ENCODE measurements around the gene CTU2. TPM values are rescaled to one million over a fixed set of nuclear protein-coding genes. Genes with fewer than 3 reads are reported as not detected.
"Not testable (repeated sequence)": the region's sequence is repeated elsewhere in the genome, so short reads cannot be mapped to it uniquely, and the experiment has no call there.

Gene CTU2
- total and polyA plus RNA-seq, 4 experiments from 2014 or later = 11.5 to 21.1 (median 17.0) TPM

GRCh38 chr16:88662843-88663606 lies 43.3 kb upstream of the CTU2 start, which contains the start of gene MVD:
TSS of gene MVD (minus strand) at chr16:88663091. CDS start at chr16:88663080, 11 bp downstream.
- ChIA-PET POLR2A (ENCODE audit: partially characterized antibody) (interaction anchor here (0.8 to 3.8 kb wide), 16 partner anchors 11 to 147 kb away, joined by 3 to 53 read pairs (median 4); partner anchors contain the start of genes CYBA and ZC3H18), CTCF (ENCODE audit: partially characterized antibody) (interaction anchor here (1.0 kb wide), 1 partner anchor 43 kb away, joined by 3 read pairs; no protein-coding TSS in a partner anchor)
- Mint-ChIP-seq H3K9me3 (peaks cover 0 to 2% (median 0%) of the 10 kb centered on the region in 8 donors), H3K27me3 (no peaks in the 10 kb centered on the region), H3K4me3 (peak within 1 kb of the TSS; percentile 91 to 95 (median 94)), H3K27ac (peak within 1 kb of the TSS; percentile 80 to 98 (median 97)), H3K4me1 (peaks cover 11 to 22% (median 15%) of the 10 kb centered on the region in 4 donors), H3K36me3 (peaks cover 0 to 8% of the 10 kb centered on the region in 2 donors)
- Histone ChIP-seq H3K27ac (ENCODE audit: low read depth, low read length) (peak within 1 kb of the TSS; percentile 83), H3K36me3 (ENCODE audit: insufficient read depth, low read length) (no peaks in the 10 kb centered on the region), H3K9me3 (ENCODE audit: control insufficient read depth in 1 of 2, low read length in 2 of 2) (no peaks in the 10 kb centered on the region), H3K4me1 (ENCODE audit: insufficient read depth, low read length) (peaks cover 16% of the 10 kb centered on the region), H3K27me3 (ENCODE audit: insufficient read depth, low read length) (no peaks in the 10 kb centered on the region), H3K4me3 (ENCODE audit: low read length in 2 of 2) (peak within 1 kb of the TSS; percentile 65 to 95)
- intact Hi-C loops (cut with micrococcal nuclease) = loop anchor here (1.0 kb wide), 6 partner anchors 12 to 194 kb away; partner anchors contain the start of genes CTU2, CYBA, RNF166 and SNAI3
- DNase-seq = peak; percentile 93 to 96 (median 95)

DNA sequence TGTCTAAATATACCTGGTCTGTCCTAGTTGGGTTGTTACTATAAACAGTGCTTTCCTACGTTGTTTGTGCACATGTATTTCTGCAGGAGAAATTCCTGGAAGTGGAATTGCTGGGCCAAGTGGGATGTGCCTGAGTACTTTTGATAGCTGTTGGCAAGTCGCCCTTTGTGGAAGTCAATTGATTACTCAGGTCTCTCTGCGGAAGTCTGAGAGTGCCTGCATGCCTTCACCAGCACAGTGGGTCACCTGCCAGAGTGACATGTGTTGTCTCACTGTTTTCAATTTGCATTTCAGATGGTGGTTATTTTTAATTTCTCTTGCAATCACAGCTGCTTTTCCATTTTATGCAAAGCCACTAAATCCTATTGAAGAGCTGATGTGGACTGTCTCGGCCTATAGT lies 41.2 kb upstream of the CTU2 start:
- H3K36me3 ChIP-seq (ENCODE audit: insufficient read depth, low read length) = no peaks in the 10 kb centered on the region

DNA sequence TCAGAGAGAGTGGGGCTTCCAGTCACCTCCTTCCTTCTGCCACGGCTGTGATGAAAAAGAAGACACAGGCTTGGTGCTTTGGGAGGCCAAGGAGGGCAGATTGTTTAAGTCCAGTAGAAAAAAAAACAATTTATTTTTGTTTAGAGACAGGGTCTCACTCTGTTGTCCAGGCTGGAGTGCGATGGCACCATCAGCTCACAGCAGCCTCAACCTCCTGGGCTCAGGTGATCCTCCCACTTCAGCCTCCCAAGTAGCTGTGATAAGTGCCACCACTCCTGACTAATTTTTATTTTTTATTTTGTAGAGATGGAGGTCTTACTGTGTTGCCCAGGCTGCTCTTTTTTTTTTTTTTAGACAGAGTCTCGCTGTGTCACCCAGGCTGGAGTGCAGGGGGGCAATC lies 40.7 kb upstream of the CTU2 start:
- no peak for DNase-seq
- H3K27ac Mint-ChIP-seq = no peak overlapping the region
- H3K4me3 Mint-ChIP-seq = no peak overlapping the region
- Histone ChIP-seq H3K36me3 (ENCODE audit: insufficient read depth, low read length) (no peaks in the 10 kb centered on the region), H3K9me3 (ENCODE audit: control insufficient read depth in 1 of 2, low read length in 2 of 2) (no peaks in the 10 kb centered on the region), H3K27ac (ENCODE audit: low read depth, low read length) (no peak overlapping the region), H3K4me1 (ENCODE audit: insufficient read depth, low read length) (peaks cover 16% of the 10 kb centered on the region), H3K4me3 (ENCODE audit: low read length in 2 of 2) (no peak overlapping the region), H3K27me3 (ENCODE audit: insufficient read depth, low read length) (no peaks in the 10 kb centered on the region)
- peaks cover 0 to 2% (median 0%) of the 10 kb centered on the region in 8 donors for H3K9me3 Mint-ChIP-seq
- H3K27me3 Mint-ChIP-seq = no peaks in the 10 kb centered on the region
- ChIA-PET POLR2A (ENCODE audit: partially characterized antibody) (interaction anchor here (0.9 to 3.8 kb wide), 4 partner anchors 15 to 34 kb away, joined by 4 to 17 read pairs (median 7); partner anchors contain the start of gene SNAI3), CTCF (ENCODE audit: partially characterized antibody) (interaction anchor here (0.6 to 1.0 kb wide), 4 partner anchors 16 to 135 kb away, joined by 3 to 4 read pairs (median 3); no protein-coding TSS in a partner anchor)
- intact Hi-C loops (cut with micrococcal nuclease) = no loop called here
- peaks cover 0 to 6% of the 10 kb centered on the region in 2 donors for H3K36me3 Mint-ChIP-seq
- peaks cover 11 to 22% (median 15%) of the 10 kb centered on the region in 4 donors for H3K4me1 Mint-ChIP-seq

More for the DNA sequence above, 41.2 kb upstream of the CTU2 start:
- H3K9me3 Mint-ChIP-seq = peaks cover 0 to 2% (median 0%) of the 10 kb centered on the region in 8 donors
- peak overlapping the region in 7 of 8 donors; percentile 44 to 70 (median 62) for H3K4me3 Mint-ChIP-seq
- peak overlapping the region in 2 of 7 donors; percentile 40 to 79 for H3K27ac Mint-ChIP-seq
- Histone ChIP-seq H3K4me1 (ENCODE audit: insufficient read depth, low read length) (peaks cover 16% of the 10 kb centered on the region), H3K27ac (ENCODE audit: low read depth, low read length) (no peak overlapping the region), H3K9me3 (ENCODE audit: control insufficient read depth in 1 of 2, low read length in 2 of 2) (no peaks in the 10 kb centered on the region), H3K27me3 (ENCODE audit: insufficient read depth, low read length) (no peaks in the 10 kb centered on the region), H3K4me3 (ENCODE audit: low read length in 2 of 2) (no peak overlapping the region)
- peaks cover 0 to 6% of the 10 kb centered on the region in 2 donors for H3K36me3 Mint-ChIP-seq
- DNase-seq = no peak
- intact Hi-C loops (cut with micrococcal nuclease) = no loop called here
- H3K4me1 Mint-ChIP-seq = peaks cover 11 to 22% (median 15%) of the 10 kb centered on the region in 4 donors
- no peaks in the 10 kb centered on the region for H3K27me3 Mint-ChIP-seq
- POLR2A ChIA-PET (ENCODE audit: partially characterized antibody) = interaction anchor here (0.9 to 3.8 kb wide), 5 partner anchors 15 to 37 kb away, joined by 4 to 53 read pairs (median 8); partner anchors contain the start of gene SNAI3
- CTCF ChIA-PET (ENCODE audit: partially characterized antibody) = interaction anchor here (0.6 to 1.0 kb wide), 4 partner anchors 16 to 135 kb away, joined by 3 to 4 read pairs (median 3); no protein-coding TSS in a partner anchor

DNA sequence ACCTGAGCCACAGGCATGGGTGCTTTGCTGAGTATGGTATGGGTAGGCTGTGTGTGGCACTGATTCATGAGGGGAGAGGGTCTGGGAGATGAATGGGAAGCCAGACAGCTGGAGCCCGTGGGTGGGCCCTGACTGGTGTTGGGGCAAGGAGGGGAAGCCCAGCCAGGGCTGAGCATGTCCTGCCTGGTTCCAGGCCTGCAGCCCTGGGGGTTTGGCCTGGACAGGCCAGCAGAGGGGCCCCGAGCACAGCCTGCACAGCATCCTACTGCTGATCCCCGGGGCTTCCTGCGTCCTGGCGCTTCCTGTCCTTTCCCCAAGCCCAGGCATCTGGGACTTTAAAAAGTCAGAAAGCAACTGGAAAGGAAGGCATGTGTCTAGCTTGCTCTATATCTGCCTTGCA lies 38.8 kb upstream of the CTU2 start:
- ChIA-PET CTCF (ENCODE audit: partially characterized antibody) (no interaction called here), POLR2A (ENCODE audit: partially characterized antibody) (interaction anchor here (0.9 kb wide), 1 partner anchor 37 kb away, joined by 3 read pairs; no protein-coding TSS in a partner anchor)
- no peaks in the 10 kb centered on the region for H3K27me3 Mint-ChIP-seq
- H3K27ac Mint-ChIP-seq = peak overlapping the region in 3 of 7 donors; percentile 52 to 93 (median 70)
- H3K9me3 Mint-ChIP-seq = peaks cover 0 to 2% (median 0%) of the 10 kb centered on the region in 8 donors
- H3K4me3 Mint-ChIP-seq = peak overlapping the region in 1 of 8 donors; percentile 42
- intact Hi-C loops (cut with micrococcal nuclease) = no loop called here
- H3K4me1 Mint-ChIP-seq = peaks cover 4 to 10% (median 9%) of the 10 kb centered on the region in 4 donors
- peaks cover 0 to 6% of the 10 kb centered on the region in 2 donors for H3K36me3 Mint-ChIP-seq
- H3K27ac ChIP-seq (ENCODE audit: low read depth, low read length) = no peak overlapping the region
- no peak overlapping the region for H3K4me3 ChIP-seq (ENCODE audit: low read length in 2 of 2)
- no peaks in the 10 kb centered on the region for H3K27me3 ChIP-seq (ENCODE audit: insufficient read depth, low read length)
- no peaks in the 10 kb centered on the region for H3K36me3 ChIP-seq (ENCODE audit: insufficient read depth, low read length)
- peaks cover 6% of the 10 kb centered on the region for H3K4me1 ChIP-seq (ENCODE audit: insufficient read depth, low read length)
- H3K9me3 ChIP-seq (ENCODE audit: control insufficient read depth in 1 of 2, low read length in 2 of 2) = no peaks in the 10 kb centered on the region
- no peak for DNase-seq

- H3K36me3 Mint-ChIP-seq; DNase-seq; H3K9me3 Mint-ChIP-seq; H3K4me1 ChIP-seq (ENCODE audit: insufficient read depth, low read length); H3K4me3 Mint-ChIP-seq; H3K4me3 ChIP-seq (ENCODE audit: low read length in 2 of 2); H3K9me3 ChIP-seq (ENCODE audit: control insufficient read depth in 1 of 2, low read length in 2 of 2); H3K27me3 Mint-ChIP-seq; H3K27me3 ChIP-seq (ENCODE audit: insufficient read depth, low read length); H3K36me3 ChIP-seq (ENCODE audit: insufficient read depth, low read length); H3K4me1 Mint-ChIP-seq; intact Hi-C loops (cut with micrococcal nuclease); H3K27ac ChIP-seq (ENCODE audit: low read depth, low read length): not testable (repeated sequence)
- CTCF ChIA-PET (ENCODE audit: partially characterized antibody) = interaction anchor here (2.0 kb wide), 1 partner anchor 12 kb away, joined by 10 read pairs; no protein-coding TSS in a partner anchor
- POLR2A ChIA-PET (ENCODE audit: partially characterized antibody) = interaction anchor here (3.7 kb wide), 1 partner anchor 12 kb away, joined by 11 read pairs; no protein-coding TSS in a partner anchor
- H3K27ac Mint-ChIP-seq = peak overlapping the region in 1 of 7 donors; percentile 57
Observed at GRCh38 chr16:88669493-88669892, 36.8 kb upstream of the CTU2 start.

- Mint-ChIP-seq H3K4me3 (no peak overlapping the region), H3K9me3 (no peaks in the 10 kb centered on the region), H3K27ac (no peak overlapping the region), H3K27me3 (no peaks in the 10 kb centered on the region), H3K4me1 (peaks cover 0 to 2% (median 1%) of the 10 kb centered on the region in 4 donors), H3K36me3 (peaks cover 0 to 2% of the 10 kb centered on the region in 2 donors)
- POLR2A ChIA-PET (ENCODE audit: partially characterized antibody) = interaction anchor here (0.7 to 3.7 kb wide), 3 partner anchors 11 to 34 kb away, joined by 3 to 11 read pairs (median 3); no protein-coding TSS in a partner anchor
- CTCF ChIA-PET (ENCODE audit: partially characterized antibody) = interaction anchor here (1.3 to 2.0 kb wide), 2 partner anchors 11 to 15 kb away, joined by 5 to 10 read pairs; no protein-coding TSS in a partner anchor
- H3K27ac ChIP-seq (ENCODE audit: low read depth, low read length) = no peak overlapping the region
- intact Hi-C loops (cut with micrococcal nuclease) = no loop called here
- H3K4me1 ChIP-seq (ENCODE audit: insufficient read depth, low read length) = no peaks in the 10 kb centered on the region
- no peaks in the 10 kb centered on the region for H3K36me3 ChIP-seq (ENCODE audit: insufficient read depth, low read length)
- H3K9me3 ChIP-seq (ENCODE audit: control insufficient read depth in 1 of 2, low read length in 2 of 2) = no peaks in the 10 kb centered on the region
- DNase-seq = no peak
- H3K27me3 ChIP-seq (ENCODE audit: insufficient read depth, low read length) = no peaks in the 10 kb centered on the region
- H3K4me3 ChIP-seq (ENCODE audit: low read length in 2 of 2) = no peak overlapping the region
Observed at GRCh38 chr16:88669980-88670379, 36.3 kb upstream of the CTU2 start.

Data from CD4-positive, alpha-beta memory T cell (primary cell).